NCI-H2196 treated with DMSO at 0.1 percent for 48 hours (cell line): Measurements from ENCODE around the gene GTSE1.

ENCODE experiments used
- DNase-seq: peaks from one replicate; lab custom pipeline; 2025; ENCODE audit not compliant: unreplicated experiment; lab: John Stamatoyannopoulos, UW

GTSE1 gene

GRCh38 chr22:46351131-46351735 is 54.6 kb downstream of the GTSE1 start:
- no peak for DNase-seq

- no peak for DNase-seq
These were observed 55.1 kb downstream of the GTSE1 start for GRCh38 chr22:46351767-46352166.

GRCh38 chr22:46352276-46352675 is 55.6 kb downstream of the GTSE1 start:
- DNase-seq = no peak

GRCh38 chr22:46352691-46353386 is 56.2 kb downstream of the GTSE1 start:
- peak; percentile 51 for DNase-seq

- DNase-seq = no peak
These were observed 56.9 kb downstream of the GTSE1 start for GRCh38 chr22:46353483-46354105.

GRCh38 chr22:46354176-46354992 is 57.7 kb downstream of the GTSE1 start:
- no peak for DNase-seq

GRCh38 chr22:46354993-46355305 is 58.3 kb downstream of the GTSE1 start:
- no peak for DNase-seq

GRCh38 chr22:46355369-46355995 is 58.8 kb downstream of the GTSE1 start:
- peak; percentile 4 for DNase-seq

GRCh38 chr22:46355996-46356471 is 59.4 kb downstream of the GTSE1 start:
- no peak for DNase-seq

- no peak for DNase-seq
These were observed 60.1 kb downstream of the GTSE1 start for GRCh38 chr22:46356496-46357480.

- no peak for DNase-seq
These were observed 61.2 kb downstream of the GTSE1 start for GRCh38 chr22:46357711-46358520.

- DNase-seq = no peak
These were observed 62.1 kb downstream of the GTSE1 start for GRCh38 chr22:46358766-46359165.

GRCh38 chr22:46359362-46359761 is 62.7 kb downstream of the GTSE1 start:
- DNase-seq = no peak

- DNase-seq = no peak
These were observed 63.4 kb downstream of the GTSE1 start for GRCh38 chr22:46360097-46360496.

- no peak for DNase-seq
These were observed 64.2 kb downstream of the GTSE1 start for GRCh38 chr22:46360891-46361290.

GRCh38 chr22:46361826-46362202 is 65.1 kb downstream of the GTSE1 start:
- no peak for DNase-seq

GRCh38 chr22:46362203-46362933 is 65.7 kb downstream of the GTSE1 start:
- no peak for DNase-seq

- no peak for DNase-seq
These were observed 66.4 kb downstream of the GTSE1 start for GRCh38 chr22:46362934-46363515.
